HAP-1 (cell line): ENCODE results near the gene ATF6B.
"Not testable (repeated sequence)": the region's sequence is repeated elsewhere in the genome, so short reads cannot be mapped to it uniquely, and the experiment has no call there.

Experiments
- DNase-seq, 2 experiments: peaks; one replicate each; pipeline ENCODE4 v3.0.0-alpha.2; 2016 to 2020; ENCODE audit warnings: low spot score in 2 of 2
- H3K27me3 ChIP-seq: fragments of 250-450 bp; sonication (Bioruptor Pico); 2 replicates; pipeline ENCODE4 v1.5.1; 2020; ENCODE audit warnings: low read depth, mild to moderate bottlenecking, moderate library complexity
- H3K36me3 ChIP-seq: fragments of 250-450 bp; sonication (Bioruptor Pico); replicated peaks from 2 replicates; pipeline ENCODE4 v1.5.1; 2020; ENCODE audit warnings: mild to moderate bottlenecking
- H3K4me1 ChIP-seq: fragments of 250-450 bp; sonication (Bioruptor Pico); 2 replicates; pipeline ENCODE4 v1.5.1; 2020; ENCODE audit warnings: mild to moderate bottlenecking
- H3K4me3 ChIP-seq: fragments of 250-450 bp; sonication (Bioruptor Pico); 2 replicates; pipeline ENCODE4 v1.5.1; 2020; ENCODE audit warnings: mild to moderate bottlenecking, moderate library complexity
- H3K9me3 ChIP-seq: fragments of 250-450 bp; sonication (Bioruptor Pico); 2 replicates; pipeline ENCODE4 v1.5.1; 2020; ENCODE audit warnings: mild to moderate bottlenecking, moderate library complexity
- in situ Hi-C: fragments of 300-500 bp; cut with MboI; formaldehyde crosslinking; loops from 3 replicates; pipeline ENCODE4 v1.14.3; 2020; ENCODE audit warnings: low sequenced_read_pairs, inconsistent platforms, mixed read lengths

The ATF6B gene

GRCh38 chr6:32112431-32112980, 15.5 kb downstream of the ATF6B start:
- in situ Hi-C loops: no loop called here
- peaks cover 22% of the 10 kb centered on the region for H3K27me3 ChIP-seq
- H3K4me1 ChIP-seq: no peaks in the 10 kb centered on the region
- peaks cover 13% of the 10 kb centered on the region for H3K36me3 ChIP-seq
- H3K4me3 ChIP-seq: no peak overlapping the region
- no peaks in the 10 kb centered on the region for H3K9me3 ChIP-seq
- no peak for DNase-seq

DNA sequence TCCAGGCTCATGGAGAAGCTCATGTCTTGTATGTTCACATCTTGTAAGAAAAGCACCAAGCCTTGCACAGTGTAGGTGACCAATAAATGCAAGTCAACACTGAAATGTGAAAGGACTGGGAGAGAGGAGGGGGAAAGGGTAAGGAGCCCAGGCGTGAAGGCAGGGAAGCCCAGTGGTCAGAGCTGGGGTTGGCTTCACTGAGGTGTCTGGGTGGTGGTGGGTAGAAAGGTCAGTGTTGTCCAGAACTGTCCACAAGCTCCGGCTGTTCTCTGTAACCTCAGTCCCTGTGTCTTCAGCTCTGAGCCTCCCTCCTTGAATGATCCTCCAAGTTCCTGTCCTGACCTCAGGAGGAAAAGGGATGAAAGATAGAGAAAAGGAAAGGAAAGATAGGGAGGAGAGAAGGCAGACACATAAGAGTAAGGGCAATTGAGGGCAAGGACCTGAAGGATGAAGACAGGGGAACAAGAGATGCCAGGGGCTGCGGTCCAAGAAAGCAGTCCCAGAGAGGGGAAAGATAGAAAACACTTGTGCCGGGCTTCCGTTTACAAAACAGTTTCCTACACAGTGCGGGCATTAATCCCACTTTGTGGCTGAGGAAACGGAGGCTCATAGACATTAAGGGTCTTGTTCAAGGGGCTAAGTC, 16.5 kb downstream of the ATF6B start:
- Histone ChIP-seq H3K27me3 (peaks cover 31% of the 10 kb centered on the region), H3K4me1 (no peaks in the 10 kb centered on the region), H3K36me3 (peaks cover 4% of the 10 kb centered on the region), H3K4me3 (no peak overlapping the region), H3K9me3 (no peaks in the 10 kb centered on the region)
- no peak for DNase-seq
- in situ Hi-C loops: no loop called here

- H3K9me3 ChIP-seq: no peaks in the 10 kb centered on the region
- H3K27me3 ChIP-seq: peaks cover 38% of the 10 kb centered on the region
- H3K4me3 ChIP-seq: no peak overlapping the region
- in situ Hi-C loops: no loop called here
- H3K36me3 ChIP-seq: no peaks in the 10 kb centered on the region
- no peaks in the 10 kb centered on the region for H3K4me1 ChIP-seq
- DNase-seq: no peak
Observed at GRCh38 chr6:32110632-32111031, 17.4 kb downstream of the ATF6B start.

DNA sequence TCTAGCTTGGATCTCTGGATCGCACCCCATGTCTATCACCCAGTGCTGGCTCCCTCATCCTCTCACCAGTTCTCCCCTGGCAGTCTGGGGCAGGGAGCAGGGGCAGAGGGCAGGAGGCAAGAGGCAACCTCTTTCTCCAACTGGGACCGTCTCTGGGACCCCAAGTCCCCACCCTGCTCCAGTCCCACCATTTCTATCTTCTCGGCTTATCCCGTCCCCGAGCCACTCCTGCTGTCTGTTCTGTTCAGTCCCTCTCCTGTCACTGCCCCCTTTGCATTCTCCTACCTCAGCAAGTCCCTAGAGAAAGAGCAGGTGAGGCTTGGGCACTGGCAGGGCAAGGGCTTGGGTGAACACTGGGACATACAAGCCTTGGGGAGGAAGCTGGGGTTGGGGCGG, 18.3 kb downstream of the ATF6B start:
- H3K9me3 ChIP-seq: no peaks in the 10 kb centered on the region
- no peak overlapping the region for H3K4me3 ChIP-seq
- no peak for DNase-seq
- H3K27me3 ChIP-seq: peaks cover 45% of the 10 kb centered on the region
- H3K4me1 ChIP-seq: no peaks in the 10 kb centered on the region
- no peaks in the 10 kb centered on the region for H3K36me3 ChIP-seq
- in situ Hi-C loops: no loop called here

- no peaks in the 10 kb centered on the region for H3K36me3 ChIP-seq
- H3K4me1 ChIP-seq: no peaks in the 10 kb centered on the region
- no peak for DNase-seq
- in situ Hi-C loops: no loop called here
- no peaks in the 10 kb centered on the region for H3K9me3 ChIP-seq
- no peak within 1 kb of the TSS for H3K4me3 ChIP-seq
- H3K27me3 ChIP-seq: peaks cover 45% of the 10 kb centered on the region
Observed at GRCh38 chr6:32109114-32109764, 18.8 kb downstream of the ATF6B start, which contains the start of gene TNXB. Gene TNXB, minus strand, starts transcription at chr6:32109338. Its CDS starts 11,140 bp downstream, at chr6:32098198.

DNA sequence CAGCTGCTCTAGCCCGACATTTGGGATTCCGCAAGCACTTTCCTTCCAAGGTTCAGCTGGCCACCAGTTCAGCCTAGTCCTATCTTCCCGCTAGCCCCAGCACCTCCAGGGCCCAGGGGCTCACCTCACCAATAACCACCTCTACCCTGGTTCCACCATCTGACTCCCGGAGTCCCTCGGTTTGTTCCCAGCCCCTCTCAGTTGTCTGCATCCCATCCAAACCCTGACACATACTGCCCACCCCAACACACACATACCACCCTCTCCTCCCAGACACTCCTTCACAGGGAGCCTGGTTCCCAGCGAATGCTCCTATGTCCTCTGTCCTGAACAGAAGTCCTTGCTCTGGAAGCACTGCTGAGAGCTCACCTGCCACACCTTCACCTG, 19.3 kb downstream of the ATF6B start:
- DNase-seq: no peak
- Histone ChIP-seq H3K4me1 (no peaks in the 10 kb centered on the region), H3K9me3 (no peaks in the 10 kb centered on the region), H3K4me3 (no peak overlapping the region), H3K27me3 (peaks cover 45% of the 10 kb centered on the region), H3K36me3 (no peaks in the 10 kb centered on the region)
- in situ Hi-C loops: no loop called here

- in situ Hi-C loops: no loop called here
- H3K4me3 ChIP-seq: no peak overlapping the region
- H3K9me3 ChIP-seq: no peaks in the 10 kb centered on the region
- no peaks in the 10 kb centered on the region for H3K36me3 ChIP-seq
- DNase-seq: no peak
- no peaks in the 10 kb centered on the region for H3K4me1 ChIP-seq
- H3K27me3 ChIP-seq: peaks cover 45% of the 10 kb centered on the region
Observed at GRCh38 chr6:32108094-32108627, 19.9 kb downstream of the ATF6B start.

GRCh38 chr6:32107406-32107805, 20.6 kb downstream of the ATF6B start:
- H3K4me3 ChIP-seq: no peak overlapping the region
- DNase-seq: no peak
- in situ Hi-C loops: no loop called here
- H3K9me3 ChIP-seq: no peaks in the 10 kb centered on the region
- peaks cover 45% of the 10 kb centered on the region for H3K27me3 ChIP-seq
- no peaks in the 10 kb centered on the region for H3K36me3 ChIP-seq
- H3K4me1 ChIP-seq: no peaks in the 10 kb centered on the region

- Histone ChIP-seq H3K27me3 (peaks cover 45% of the 10 kb centered on the region), H3K4me1 (no peaks in the 10 kb centered on the region), H3K9me3 (no peaks in the 10 kb centered on the region), H3K36me3 (no peaks in the 10 kb centered on the region), H3K4me3 (no peak overlapping the region)
- DNase-seq: no peak
- in situ Hi-C loops: no loop called here
Observed at GRCh38 chr6:32105433-32105832, 22.6 kb downstream of the ATF6B start.

GRCh38 chr6:32102255-32102654, 25.8 kb downstream of the ATF6B start:
- peaks cover 26% of the 10 kb centered on the region for H3K27me3 ChIP-seq
- in situ Hi-C loops: no loop called here
- H3K4me1 ChIP-seq: no peaks in the 10 kb centered on the region
- no peaks in the 10 kb centered on the region for H3K36me3 ChIP-seq
- no peak overlapping the region for H3K4me3 ChIP-seq
- no peak for DNase-seq
- no peaks in the 10 kb centered on the region for H3K9me3 ChIP-seq

- H3K27me3 ChIP-seq, H3K4me1 ChIP-seq, H3K9me3 ChIP-seq, H3K36me3 ChIP-seq, in situ Hi-C loops, H3K4me3 ChIP-seq, DNase-seq: not testable (repeated sequence)
Observed at GRCh38 chr6:32100251-32100650, 27.8 kb downstream of the ATF6B start.

DNA sequence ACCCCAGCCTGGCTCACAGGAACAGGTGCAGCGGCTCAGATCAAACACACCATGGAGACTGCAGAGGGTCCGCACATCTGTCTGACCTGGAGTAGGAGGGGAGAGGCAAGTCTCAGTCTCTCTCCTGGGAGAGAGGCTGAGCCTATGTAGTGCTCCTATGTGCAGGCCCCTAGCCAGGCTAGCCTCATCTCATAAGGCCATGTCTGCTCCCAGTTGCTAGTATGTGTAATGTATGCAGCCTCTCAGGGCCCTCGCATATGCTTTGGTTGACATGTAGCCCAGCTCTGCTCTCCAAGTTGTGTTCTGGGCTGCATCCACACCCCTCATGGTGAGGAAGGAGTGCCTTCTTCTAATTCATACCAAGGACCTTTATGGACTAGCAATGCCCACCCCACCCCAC, 30.7 kb downstream of the ATF6B start:
- Histone ChIP-seq H3K27me3 (peaks cover 6% of the 10 kb centered on the region; the same call in 1 of the 2 replicates), H3K4me1 (no peaks in the 10 kb centered on the region), H3K4me3 (no peak overlapping the region), H3K36me3 (no peaks in the 10 kb centered on the region), H3K9me3 (no peaks in the 10 kb centered on the region)
- no peak for DNase-seq
- in situ Hi-C loops: no loop called here

GRCh38 chr6:32096394-32097258, 31.4 kb downstream of the ATF6B start:
- Histone ChIP-seq H3K9me3 (no peaks in the 10 kb centered on the region), H3K36me3 (no peaks in the 10 kb centered on the region), H3K4me3 (no peak overlapping the region), H3K4me1 (no peaks in the 10 kb centered on the region), H3K27me3 (peaks cover 6% of the 10 kb centered on the region; the same call in 1 of the 2 replicates)
- in situ Hi-C loops: no loop called here
- no peak for DNase-seq

GRCh38 chr6:32096087-32096393, 32.0 kb downstream of the ATF6B start:
- no peaks in the 10 kb centered on the region for H3K36me3 ChIP-seq
- in situ Hi-C loops: no loop called here
- no peak overlapping the region for H3K4me3 ChIP-seq
- H3K9me3 ChIP-seq: no peaks in the 10 kb centered on the region
- no peaks in the 10 kb centered on the region for H3K4me1 ChIP-seq
- no peak for DNase-seq
- peaks cover 6% of the 10 kb centered on the region; the same call in 1 of the 2 replicates for H3K27me3 ChIP-seq
